ENCODE measurements around the gene SLC9A9. TPM values are rescaled to one million over a fixed set of nuclear protein-coding genes. Genes with fewer than 3 reads are reported as not detected.

The SLC9A9 gene
- total and polyA plus RNA-seq, 2 of the 8 experiments (the other 6 are each of a cell fraction or from before 2014, with no cell fraction given) = 0.48 to 1.1 TPM

DNA sequence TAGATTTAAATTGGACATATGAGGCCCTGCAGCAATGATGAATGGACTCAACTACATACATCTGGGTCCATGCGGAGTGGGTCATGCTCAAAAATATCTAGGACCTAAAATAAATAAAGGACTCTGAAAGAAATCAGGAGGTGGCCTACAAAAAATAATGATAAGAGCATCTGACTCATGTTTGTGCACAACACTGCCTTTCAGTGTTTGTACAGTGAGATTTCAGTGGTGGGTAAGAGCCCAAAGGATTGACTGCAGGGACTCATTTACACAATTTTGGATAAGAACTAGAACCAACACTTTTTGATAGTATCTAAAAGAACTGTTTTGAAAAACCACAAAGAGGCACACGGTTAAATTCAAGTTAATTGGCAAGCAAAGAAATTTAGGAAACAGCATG is 285.5 kb downstream of the SLC9A9 start (continued):
- TF ChIP-seq, protein P1, sequence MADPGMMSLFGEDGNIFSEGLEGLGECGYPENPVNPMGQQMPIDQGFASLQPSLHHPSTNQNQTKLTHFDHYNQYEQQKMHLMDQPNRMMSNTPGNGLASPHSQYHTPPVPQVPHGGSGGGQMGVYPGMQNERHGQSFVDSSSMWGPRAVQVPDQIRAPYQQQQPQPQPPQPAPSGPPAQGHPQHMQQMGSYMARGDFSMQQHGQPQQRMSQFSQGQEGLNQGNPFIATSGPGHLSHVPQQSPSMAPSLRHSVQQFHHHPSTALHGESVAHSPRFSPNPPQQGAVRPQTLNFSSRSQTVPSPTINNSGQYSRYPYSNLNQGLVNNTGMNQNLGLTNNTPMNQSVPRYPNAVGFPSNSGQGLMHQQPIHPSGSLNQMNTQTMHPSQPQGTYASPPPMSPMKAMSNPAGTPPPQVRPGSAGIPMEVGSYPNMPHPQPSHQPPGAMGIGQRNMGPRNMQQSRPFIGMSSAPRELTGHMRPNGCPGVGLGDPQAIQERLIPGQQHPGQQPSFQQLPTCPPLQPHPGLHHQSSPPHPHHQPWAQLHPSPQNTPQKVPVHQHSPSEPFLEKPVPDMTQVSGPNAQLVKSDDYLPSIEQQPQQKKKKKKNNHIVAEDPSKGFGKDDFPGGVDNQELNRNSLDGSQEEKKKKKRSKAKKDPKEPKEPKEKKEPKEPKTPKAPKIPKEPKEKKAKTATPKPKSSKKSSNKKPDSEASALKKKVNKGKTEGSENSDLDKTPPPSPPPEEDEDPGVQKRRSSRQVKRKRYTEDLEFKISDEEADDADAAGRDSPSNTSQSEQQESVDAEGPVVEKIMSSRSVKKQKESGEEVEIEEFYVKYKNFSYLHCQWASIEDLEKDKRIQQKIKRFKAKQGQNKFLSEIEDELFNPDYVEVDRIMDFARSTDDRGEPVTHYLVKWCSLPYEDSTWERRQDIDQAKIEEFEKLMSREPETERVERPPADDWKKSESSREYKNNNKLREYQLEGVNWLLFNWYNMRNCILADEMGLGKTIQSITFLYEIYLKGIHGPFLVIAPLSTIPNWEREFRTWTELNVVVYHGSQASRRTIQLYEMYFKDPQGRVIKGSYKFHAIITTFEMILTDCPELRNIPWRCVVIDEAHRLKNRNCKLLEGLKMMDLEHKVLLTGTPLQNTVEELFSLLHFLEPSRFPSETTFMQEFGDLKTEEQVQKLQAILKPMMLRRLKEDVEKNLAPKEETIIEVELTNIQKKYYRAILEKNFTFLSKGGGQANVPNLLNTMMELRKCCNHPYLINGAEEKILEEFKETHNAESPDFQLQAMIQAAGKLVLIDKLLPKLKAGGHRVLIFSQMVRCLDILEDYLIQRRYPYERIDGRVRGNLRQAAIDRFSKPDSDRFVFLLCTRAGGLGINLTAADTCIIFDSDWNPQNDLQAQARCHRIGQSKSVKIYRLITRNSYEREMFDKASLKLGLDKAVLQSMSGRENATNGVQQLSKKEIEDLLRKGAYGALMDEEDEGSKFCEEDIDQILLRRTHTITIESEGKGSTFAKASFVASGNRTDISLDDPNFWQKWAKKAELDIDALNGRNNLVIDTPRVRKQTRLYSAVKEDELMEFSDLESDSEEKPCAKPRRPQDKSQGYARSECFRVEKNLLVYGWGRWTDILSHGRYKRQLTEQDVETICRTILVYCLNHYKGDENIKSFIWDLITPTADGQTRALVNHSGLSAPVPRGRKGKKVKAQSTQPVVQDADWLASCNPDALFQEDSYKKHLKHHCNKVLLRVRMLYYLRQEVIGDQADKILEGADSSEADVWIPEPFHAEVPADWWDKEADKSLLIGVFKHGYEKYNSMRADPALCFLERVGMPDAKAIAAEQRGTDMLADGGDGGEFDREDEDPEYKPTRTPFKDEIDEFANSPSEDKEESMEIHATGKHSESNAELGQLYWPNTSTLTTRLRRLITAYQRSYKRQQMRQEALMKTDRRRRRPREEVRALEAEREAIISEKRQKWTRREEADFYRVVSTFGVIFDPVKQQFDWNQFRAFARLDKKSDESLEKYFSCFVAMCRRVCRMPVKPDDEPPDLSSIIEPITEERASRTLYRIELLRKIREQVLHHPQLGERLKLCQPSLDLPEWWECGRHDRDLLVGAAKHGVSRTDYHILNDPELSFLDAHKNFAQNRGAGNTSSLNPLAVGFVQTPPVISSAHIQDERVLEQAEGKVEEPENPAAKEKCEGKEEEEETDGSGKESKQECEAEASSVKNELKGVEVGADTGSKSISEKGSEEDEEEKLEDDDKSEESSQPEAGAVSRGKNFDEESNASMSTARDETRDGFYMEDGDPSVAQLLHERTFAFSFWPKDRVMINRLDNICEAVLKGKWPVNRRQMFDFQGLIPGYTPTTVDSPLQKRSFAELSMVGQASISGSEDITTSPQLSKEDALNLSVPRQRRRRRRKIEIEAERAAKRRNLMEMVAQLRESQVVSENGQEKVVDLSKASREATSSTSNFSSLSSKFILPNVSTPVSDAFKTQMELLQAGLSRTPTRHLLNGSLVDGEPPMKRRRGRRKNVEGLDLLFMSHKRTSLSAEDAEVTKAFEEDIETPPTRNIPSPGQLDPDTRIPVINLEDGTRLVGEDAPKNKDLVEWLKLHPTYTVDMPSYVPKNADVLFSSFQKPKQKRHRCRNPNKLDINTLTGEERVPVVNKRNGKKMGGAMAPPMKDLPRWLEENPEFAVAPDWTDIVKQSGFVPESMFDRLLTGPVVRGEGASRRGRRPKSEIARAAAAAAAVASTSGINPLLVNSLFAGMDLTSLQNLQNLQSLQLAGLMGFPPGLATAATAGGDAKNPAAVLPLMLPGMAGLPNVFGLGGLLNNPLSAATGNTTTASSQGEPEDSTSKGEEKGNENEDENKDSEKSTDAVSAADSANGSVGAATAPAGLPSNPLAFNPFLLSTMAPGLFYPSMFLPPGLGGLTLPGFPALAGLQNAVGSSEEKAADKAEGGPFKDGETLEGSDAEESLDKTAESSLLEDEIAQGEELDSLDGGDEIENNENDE (IDR thresholded peaks at IDR 0.05; ENCODE audit: insufficient replicate concordance, low read length) = no peak
- TF ChIP-seq CHD2 (IDR thresholded peaks at IDR 0.05; ENCODE audit: low read length) (no peak), SP1 (IDR thresholded peaks at IDR 0.05; ENCODE audit: low read depth, low read length) (no peak), POU5F1 (IDR thresholded peaks at IDR 0.05; ENCODE audit: low read depth, low read length) (no peak), EGR1 (IDR thresholded peaks at IDR 0.05; ENCODE audit: borderline replicate concordance, low read depth, low read length) (no peak), YY1 (IDR thresholded peaks at IDR 0.05; ENCODE audit: low read depth, low read length) (no peak)
